KMS-11 (cell line): Measurements from ENCODE around the gene ASIC2.

ENCODE experiments used
- H2AFZ ChIP-seq: fragments of 200-600 bp; sonication (generic); 2 replicates; pipeline ENCODE4 v1.6.1; 2016; ENCODE audit warnings: antibody characterized with exemption, mixed run types, low read depth
- H3K27ac ChIP-seq: fragments of 200-600 bp; sonication (generic); 2 replicates; pipeline ENCODE4 v1.6.1; 2016; ENCODE audit warnings: mild to moderate bottlenecking, mixed run types
- H3K27me3 ChIP-seq: fragments of 200-600 bp; sonication (generic); 2 replicates; pipeline ENCODE4 v1.6.1; 2017; ENCODE audit warnings: mild to moderate bottlenecking, low read depth, mixed run types, moderate library complexity; ENCODE audit not compliant: insufficient read depth
- H3K36me3 ChIP-seq: fragments of 200-600 bp; sonication (generic); 2 replicates; pipeline ENCODE4 v1.6.1; 2017; ENCODE audit warnings: mild to moderate bottlenecking, mixed run types; ENCODE audit not compliant: insufficient read depth
- H3K4me1 ChIP-seq: fragments of 200-600 bp; sonication (generic); 2 replicates; pipeline ENCODE4 v1.6.1; 2016; ENCODE audit warnings: mild to moderate bottlenecking, low read depth, mixed run types; ENCODE audit not compliant: poor library complexity, severe bottlenecking
- H3K4me2 ChIP-seq: fragments of 200-600 bp; sonication (generic); 2 replicates; pipeline ENCODE4 v1.7.0; 2016; ENCODE audit warnings: mild to moderate bottlenecking, mixed run types
- H3K4me3 ChIP-seq: fragments of 200-600 bp; sonication (generic); IDR thresholded peaks from 2 replicates; pipeline ENCODE4 v1.6.1; 2017; ENCODE audit warnings: low read depth, low read length, mixed read lengths; ENCODE audit not compliant: insufficient read depth
- H3K79me2 ChIP-seq: fragments of 200-600 bp; sonication (generic); 2 replicates; pipeline ENCODE4 v1.6.1; 2016; ENCODE audit warnings: low read depth, mixed run types; ENCODE audit not compliant: insufficient read depth
- H3K9ac ChIP-seq: fragments of 200-600 bp; sonication (generic); 2 replicates; pipeline ENCODE4 v1.6.1; 2016; ENCODE audit warnings: mild to moderate bottlenecking, mixed run types
- H4K20me1 ChIP-seq: fragments of 200-600 bp; sonication (generic); 2 replicates; pipeline ENCODE4 v1.6.1; 2016; ENCODE audit warnings: mild to moderate bottlenecking, mixed run types; ENCODE audit not compliant: insufficient read depth
- CTCF ChIP-seq: fragments of 200-600 bp; sonication (generic); conservative IDR thresholded peaks from 2 replicates; pipeline ENCODE4 v1.6.1; 2017; ENCODE audit warnings: low read depth, mild to moderate bottlenecking, antibody characterized with exemption, low read length, moderate library complexity, mixed read lengths

ASIC2 gene

GRCh38 chr17:33302394-33302793 lies 9.3 kb upstream of the ASIC2 start:
- H3K4me1 ChIP-seq: no peaks in the 10 kb centered on the region
- H3K79me2 ChIP-seq: no peaks in the 10 kb centered on the region
- no peak overlapping the region for H2AFZ ChIP-seq
- H3K4me2 ChIP-seq: no peak overlapping the region
- H3K36me3 ChIP-seq: no peaks in the 10 kb centered on the region
- no peak overlapping the region for H3K27ac ChIP-seq
- H3K9ac ChIP-seq: no peak overlapping the region
- H4K20me1 ChIP-seq: no peaks in the 10 kb centered on the region
- no peaks in the 10 kb centered on the region for H3K27me3 ChIP-seq
- no peak overlapping the region for H3K4me3 ChIP-seq
- no peak for TF ChIP-seq CTCF

GRCh38 chr17:33300241-33300640 lies 7.1 kb upstream of the ASIC2 start:
- TF ChIP-seq CTCF: no peak
- Histone ChIP-seq H3K4me2 (no peak overlapping the region), H3K79me2 (no peaks in the 10 kb centered on the region), H3K9ac (no peak overlapping the region), H3K4me1 (no peaks in the 10 kb centered on the region), H3K27me3 (no peaks in the 10 kb centered on the region), H2AFZ (no peak overlapping the region), H3K36me3 (no peaks in the 10 kb centered on the region), H4K20me1 (no peaks in the 10 kb centered on the region), H3K27ac (no peak overlapping the region), H3K4me3 (no peak overlapping the region)

GRCh38 chr17:33299115-33299514 lies 6.0 kb upstream of the ASIC2 start:
- Histone ChIP-seq H3K4me1 (no peaks in the 10 kb centered on the region), H3K79me2 (no peaks in the 10 kb centered on the region), H3K4me3 (no peak overlapping the region), H3K27ac (no peak overlapping the region), H3K9ac (no peak overlapping the region), H4K20me1 (no peaks in the 10 kb centered on the region), H3K4me2 (no peak overlapping the region), H2AFZ (no peak overlapping the region), H3K27me3 (no peaks in the 10 kb centered on the region), H3K36me3 (no peaks in the 10 kb centered on the region)
- no peak for TF ChIP-seq CTCF

- Histone ChIP-seq H3K4me3 (no peak overlapping the region), H3K9ac (no peak overlapping the region), H3K27me3 (no peaks in the 10 kb centered on the region), H3K79me2 (no peaks in the 10 kb centered on the region), H3K27ac (no peak overlapping the region), H2AFZ (no peak overlapping the region), H4K20me1 (no peaks in the 10 kb centered on the region), H3K36me3 (no peaks in the 10 kb centered on the region), H3K4me2 (no peak overlapping the region), H3K4me1 (no peaks in the 10 kb centered on the region)
- no peak for TF ChIP-seq CTCF
Measured at GRCh38 chr17:33297643-33298042, 4.5 kb upstream of the ASIC2 start.

GRCh38 chr17:33294994-33295393 lies 1.9 kb upstream of the ASIC2 start:
- no peaks in the 10 kb centered on the region for H3K27me3 ChIP-seq
- no peak overlapping the region for H3K4me3 ChIP-seq
- no peak overlapping the region for H3K27ac ChIP-seq
- H3K9ac ChIP-seq: no peak overlapping the region
- no peaks in the 10 kb centered on the region for H3K4me1 ChIP-seq
- H3K36me3 ChIP-seq: no peaks in the 10 kb centered on the region
- no peaks in the 10 kb centered on the region for H3K79me2 ChIP-seq
- H3K4me2 ChIP-seq: no peak overlapping the region
- TF ChIP-seq CTCF: no peak
- no peaks in the 10 kb centered on the region for H4K20me1 ChIP-seq
- no peak overlapping the region for H2AFZ ChIP-seq
